Left ventricle myocardium inferior (tissue), 1 donor: Measurements from ENCODE around the gene FARS2. TPM values are rescaled to one million over a fixed set of nuclear protein-coding genes. Genes with fewer than 3 reads are reported as not detected.

Experiments used
- DNase-seq: peaks from one replicate; pipeline ENCODE4 v3.0.0-alpha.2; 2020
- H3K27ac ChIP-seq: fragments of 200-600 bp; replicated peaks from 2 replicates; pipeline ENCODE4 v1.8.0; 2021
- H3K27me3 ChIP-seq: fragments of 200-600 bp; 2 replicates; pipeline ENCODE4 v1.8.0; 2021; ENCODE audit warnings: low read depth
- H3K36me3 ChIP-seq: fragments of 200-600 bp; 2 replicates; pipeline ENCODE4 v1.8.0; 2021
- H3K4me1 ChIP-seq: fragments of 200-600 bp; 2 replicates; pipeline ENCODE4 v1.8.0; 2021
- H3K4me3 ChIP-seq: fragments of 200-600 bp; 2 replicates; pipeline ENCODE4 v1.8.0; 2021; ENCODE audit warnings: mild to moderate bottlenecking, moderate library complexity
- H3K9me3 ChIP-seq: fragments of 200-600 bp; replicated peaks from 2 replicates; pipeline ENCODE4 v1.8.0; 2021
- intact Hi-C: fragments of 100-400 bp; cut with micrococcal nuclease; formaldehyde crosslinking; loops from one replicate; pipeline ENCODE4 v1.11.0; 2022
- total RNA-seq: library from RNA; stranded (reverse); fragmentation: NEBNext Ultra II Directional; extraction: Animal tissue kit (Norgen Biotek cat#: 25700); gene quantifications from one replicate; pipeline ENCODE4 v1.2.1, GENCODE V29; 2021
- TF ChIP-seq, protein P1 (sequence below): fragments of 200-600 bp; IDR thresholded peaks from 2 replicates; pipeline ENCODE4 v1.8.0; 2021; ENCODE audit warnings: antibody characterized with exemption, mild to moderate bottlenecking, borderline replicate concordance
- donor health status: DM: no; HTN: yes; CAD: no; lungs with severe emphysema.

The FARS2 gene
- total RNA-seq, 1 donor from 2014 or later = 16.7 TPM

DNA sequence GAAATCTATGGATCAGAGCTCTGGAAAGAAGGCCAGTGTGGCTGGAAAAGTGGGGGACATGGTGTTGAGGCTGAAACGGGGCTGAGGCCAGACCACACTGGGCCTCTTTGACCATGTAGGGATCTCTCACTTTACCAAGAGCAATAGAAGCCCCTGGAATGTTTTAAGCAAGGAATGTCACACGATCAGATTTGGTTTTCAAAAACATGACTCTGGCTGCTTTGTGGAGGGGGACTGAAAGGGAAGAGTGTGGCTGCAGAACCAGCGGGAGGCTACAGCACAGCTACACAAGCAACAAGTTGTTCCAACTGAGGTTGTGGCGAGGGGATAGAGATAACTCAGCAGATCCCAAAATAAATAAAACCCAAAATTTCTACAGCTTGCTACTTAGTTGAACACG is 399.5 kb downstream of the FARS2 start:
- TF ChIP-seq, protein P1, sequence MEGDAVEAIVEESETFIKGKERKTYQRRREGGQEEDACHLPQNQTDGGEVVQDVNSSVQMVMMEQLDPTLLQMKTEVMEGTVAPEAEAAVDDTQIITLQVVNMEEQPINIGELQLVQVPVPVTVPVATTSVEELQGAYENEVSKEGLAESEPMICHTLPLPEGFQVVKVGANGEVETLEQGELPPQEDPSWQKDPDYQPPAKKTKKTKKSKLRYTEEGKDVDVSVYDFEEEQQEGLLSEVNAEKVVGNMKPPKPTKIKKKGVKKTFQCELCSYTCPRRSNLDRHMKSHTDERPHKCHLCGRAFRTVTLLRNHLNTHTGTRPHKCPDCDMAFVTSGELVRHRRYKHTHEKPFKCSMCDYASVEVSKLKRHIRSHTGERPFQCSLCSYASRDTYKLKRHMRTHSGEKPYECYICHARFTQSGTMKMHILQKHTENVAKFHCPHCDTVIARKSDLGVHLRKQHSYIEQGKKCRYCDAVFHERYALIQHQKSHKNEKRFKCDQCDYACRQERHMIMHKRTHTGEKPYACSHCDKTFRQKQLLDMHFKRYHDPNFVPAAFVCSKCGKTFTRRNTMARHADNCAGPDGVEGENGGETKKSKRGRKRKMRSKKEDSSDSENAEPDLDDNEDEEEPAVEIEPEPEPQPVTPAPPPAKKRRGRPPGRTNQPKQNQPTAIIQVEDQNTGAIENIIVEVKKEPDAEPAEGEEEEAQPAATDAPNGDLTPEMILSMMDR = no peak
- H3K27ac ChIP-seq = no peak overlapping the region
- intact Hi-C loops = no loop called here
- no peaks in the 10 kb centered on the region for H3K27me3 ChIP-seq
- H3K4me1 ChIP-seq = no peaks in the 10 kb centered on the region
- H3K36me3 ChIP-seq = no peaks in the 10 kb centered on the region
- H3K9me3 ChIP-seq = no peaks in the 10 kb centered on the region
- DNase-seq = no peak
- H3K4me3 ChIP-seq = no peak overlapping the region

DNA sequence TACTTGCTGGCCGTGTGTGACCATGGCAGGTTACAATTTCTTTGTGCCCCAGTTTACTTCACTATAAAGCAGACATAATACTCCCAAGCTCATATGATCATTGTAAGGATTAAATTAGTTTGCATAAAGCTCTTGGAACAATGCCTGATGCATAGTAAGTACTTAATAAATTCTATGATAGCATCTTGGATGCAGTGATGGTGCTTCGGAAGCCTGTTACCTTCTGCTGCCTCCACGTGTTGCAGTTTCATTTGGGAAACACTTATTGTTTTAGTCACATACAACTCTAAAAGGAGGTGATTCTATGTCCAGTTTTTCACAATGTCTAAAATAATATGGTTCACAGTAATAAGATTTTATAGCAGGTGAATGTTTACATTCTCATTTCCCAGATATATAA is 401.5 kb downstream of the FARS2 start:
- H3K4me1 ChIP-seq = no peaks in the 10 kb centered on the region
- intact Hi-C loops = no loop called here
- TF ChIP-seq, protein P1 = no peak

DNA sequence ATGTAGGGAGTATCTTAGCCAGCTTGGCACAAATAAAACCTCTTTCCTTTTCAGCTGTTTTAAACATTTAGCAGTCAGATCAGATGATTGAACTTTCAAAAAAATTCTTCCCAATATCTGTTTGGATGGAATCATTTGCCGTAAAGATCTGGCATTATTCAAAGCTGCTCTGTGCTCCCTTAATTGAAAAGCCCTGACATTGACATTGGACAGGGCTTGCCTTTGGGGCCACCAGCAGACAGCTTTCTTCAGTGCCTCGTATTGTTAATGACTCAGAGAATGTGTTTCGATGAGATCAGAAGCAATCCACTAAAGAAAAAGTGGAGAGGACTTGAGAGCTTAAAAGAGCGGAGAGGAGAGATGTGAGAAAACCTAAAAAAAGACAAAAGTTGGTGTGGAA is 401.9 kb downstream of the FARS2 start:
- Histone ChIP-seq H3K27ac (no peak overlapping the region), H3K4me3 (no peak overlapping the region), H3K4me1 (no peaks in the 10 kb centered on the region), H3K9me3 (no peaks in the 10 kb centered on the region), H3K27me3 (no peaks in the 10 kb centered on the region), H3K36me3 (no peaks in the 10 kb centered on the region)
- TF ChIP-seq, protein P1 = no peak
- intact Hi-C loops = no loop called here
- no peak for DNase-seq

More for the DNA sequence above, 401.5 kb downstream of the FARS2 start:
- Histone ChIP-seq H3K27me3 (no peaks in the 10 kb centered on the region), H3K4me3 (no peak overlapping the region), H3K27ac (no peak overlapping the region), H3K9me3 (no peaks in the 10 kb centered on the region), H3K36me3 (no peaks in the 10 kb centered on the region)
- no peak for DNase-seq

DNA sequence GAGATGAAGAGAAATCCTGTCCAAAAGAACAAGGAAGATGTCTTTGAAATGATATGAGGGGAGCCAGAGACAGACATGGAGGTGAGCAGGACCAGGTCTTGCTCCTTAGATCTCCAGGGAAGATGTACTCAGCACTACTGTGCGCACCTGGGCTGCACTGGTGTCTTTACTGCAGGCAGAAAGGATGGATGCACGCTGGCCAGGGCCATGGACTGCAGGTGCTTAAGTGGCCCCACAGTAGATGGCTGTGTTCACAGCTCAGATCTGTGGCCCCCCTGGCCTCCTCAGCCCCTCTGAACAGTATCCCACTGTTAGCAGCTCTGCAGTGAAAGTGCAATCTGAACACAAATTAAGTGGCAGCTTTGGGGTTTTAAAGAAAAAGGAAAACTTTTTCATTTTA is 402.4 kb downstream of the FARS2 start:
- no peaks in the 10 kb centered on the region for H3K4me1 ChIP-seq
- H3K36me3 ChIP-seq = no peaks in the 10 kb centered on the region
- TF ChIP-seq, protein P1 = no peak
- no peaks in the 10 kb centered on the region for H3K27me3 ChIP-seq
- H3K4me3 ChIP-seq = no peak overlapping the region
- no peaks in the 10 kb centered on the region for H3K9me3 ChIP-seq
- H3K27ac ChIP-seq = no peak overlapping the region
- intact Hi-C loops = no loop called here
- no peak for DNase-seq

DNA sequence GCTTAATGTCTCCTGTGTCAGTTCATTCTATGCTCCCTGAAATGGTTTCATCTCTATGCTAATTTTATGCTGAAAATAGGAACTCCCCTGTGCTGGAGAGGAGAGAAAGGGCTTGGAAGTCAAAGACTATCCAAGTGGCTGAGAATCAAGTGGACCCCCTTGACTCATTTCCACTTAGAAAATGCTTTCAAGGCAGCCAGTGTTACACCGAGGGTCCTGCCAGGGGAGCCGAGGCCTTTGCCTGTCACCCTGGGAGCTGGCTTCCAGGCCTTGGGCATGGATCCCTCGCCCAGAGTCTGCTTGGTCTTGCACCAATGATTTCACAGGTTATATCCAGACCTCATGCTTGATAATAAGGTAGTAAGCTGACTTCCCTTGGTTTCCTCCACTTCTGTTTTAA is 402.8 kb downstream of the FARS2 start:
- H3K27me3 ChIP-seq = no peaks in the 10 kb centered on the region
- H3K9me3 ChIP-seq = no peaks in the 10 kb centered on the region
- H3K36me3 ChIP-seq = no peaks in the 10 kb centered on the region
- intact Hi-C loops = no loop called here
- H3K4me3 ChIP-seq = no peak overlapping the region
- no peaks in the 10 kb centered on the region for H3K4me1 ChIP-seq
- DNase-seq = no peak
- TF ChIP-seq, protein P1 = no peak
- H3K27ac ChIP-seq = no peak overlapping the region

DNA sequence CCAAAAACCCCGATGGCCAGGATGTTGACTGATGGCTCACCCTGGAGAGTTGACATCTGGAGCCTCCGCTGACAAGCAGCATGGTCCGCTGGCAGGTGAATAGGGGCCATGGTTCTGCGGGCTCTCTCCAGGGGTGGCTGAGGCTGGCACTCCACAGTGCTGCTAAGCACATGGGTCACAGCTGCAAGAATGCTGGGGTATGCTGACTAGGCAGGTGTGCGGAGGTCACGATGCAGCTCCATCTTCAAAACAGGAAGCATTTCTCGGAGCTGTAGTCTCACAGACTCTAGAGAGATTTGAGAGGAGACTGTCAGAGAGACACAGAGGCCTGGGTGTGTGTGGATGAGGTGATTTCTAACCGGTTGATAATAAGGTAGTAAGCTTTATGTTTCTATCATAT is 403.9 kb downstream of the FARS2 start:
- Histone ChIP-seq H3K4me3 (no peak overlapping the region), H3K27me3 (no peaks in the 10 kb centered on the region), H3K4me1 (no peaks in the 10 kb centered on the region), H3K9me3 (no peaks in the 10 kb centered on the region), H3K27ac (no peak overlapping the region), H3K36me3 (no peaks in the 10 kb centered on the region)
- TF ChIP-seq, protein P1 = no peak
- DNase-seq = no peak
- intact Hi-C loops = no loop called here
